Ovary (tissue), 9 donors: ENCODE results near the gene PCDHGA10. TPM values are rescaled to one million over a fixed set of nuclear protein-coding genes. Genes with fewer than 3 reads are reported as not detected.
"Not testable (repeated sequence)": the region's sequence is repeated elsewhere in the genome, so short reads cannot be mapped to it uniquely, and the experiment has no call there.

ENCODE experiments used
- DNase-seq, 5 donors: peaks; one replicate each; pipeline ENCODE4 v3.0.0-alpha.2; 2019 to 2020
- H3K27ac ChIP-seq, 2 donors: fragments of 200-600 bp; one replicate each; pipeline versions ENCODE4 v1.5.1 to v1.8.0; 2019 to 2022
- H3K27me3 ChIP-seq: fragments of 200-600 bp; one replicate; pipeline ENCODE4 v1.8.0; 2022
- H3K36me3 ChIP-seq: fragments of 200-600 bp; sonication (generic); one replicate; pipeline ENCODE4 v1.5.1; 2019
- H3K4me1 ChIP-seq: one replicate; pipeline ENCODE4 v1.8.1; 2013; ENCODE audit warnings: mild to moderate bottlenecking, moderate library complexity; ENCODE audit not compliant: insufficient read depth
- H3K4me3 ChIP-seq: fragments of 200-600 bp; sonication (generic); one replicate; pipeline ENCODE4 v1.5.1; 2017
- H3K9me3 ChIP-seq, 2 donors: fragments of 200-600 bp in 1 of 2; sonication (generic) in 1 of 2; one replicate each; pipeline versions ENCODE4 v1.5.1 to v1.8.1; 2013 to 2019; ENCODE audit warnings: mild to moderate bottlenecking in 1 of 2, moderate library complexity in 1 of 2
- CTCF ChIP-seq, 3 donors: fragments of 450-650 bp in 2 of 3; fragments of 200-600 bp in 1 of 3; IDR thresholded peaks; one replicate each; pipeline versions ENCODE4 v1.5.1 to v1.8.0; 2016 to 2022; ENCODE audit warnings: antibody characterized with exemption in 3 of 3, mild to moderate bottlenecking in 1 of 3
- EP300 ChIP-seq: sonication (generic); formaldehyde crosslinking; IDR thresholded peaks from one replicate; pipeline ENCODE4 v1.6.1; 2017; ENCODE audit warnings: antibody characterized with exemption
- POLR2A ChIP-seq: fragments of 450-650 bp; IDR thresholded peaks from one replicate; pipeline ENCODE4 v1.6.1; 2017; ENCODE audit warnings: antibody characterized with exemption, mild to moderate bottlenecking, moderate library complexity
- WGBS, 3 donors: extraction: QIAGEN DNeasy Blood & Tissue Kit in 1 of 3; methylation state at CpG; one replicate each; pipeline versions ENCODE4 v1.1.5 to v1.1.7; 2013 to 2017; 5-methylcytosine and 5-hydroxymethylcytosine counted together
- intact Hi-C, 4 donors: fragments of 100-400 bp; cut with DNase I; formaldehyde crosslinking; loops; one replicate each; pipeline versions ENCODE4 v1.11.0 to v1.15.1; 2022 to 2023
- polyA plus RNA-seq, 2 donors: library from polyadenylated mRNA; stranded (reverse); fragments of 200-250 nt in 1 of 2; fragments of 350-450 nt in 1 of 2; fragmentation: Illumina TruSeq in 1 of 2; extraction: RNeasy Lipid Tissue Mini Kit (QIAGEN cat#74804) in 1 of 2; gene quantifications; one replicate each; pipeline ENCODE4 v1.2.3, GENCODE V29; 2013 to 2014
- total RNA-seq, 7 donors: library from RNA; depleted of rRNA in 2 of 7; stranded (reverse); fragments of >200 nt in 2 of 7; fragmentation: NEBNext Ultra II Directional in 3 of 7; extraction: Animal tissue kit (Norgen Biotek cat#: 25700) in 3 of 7; gene quantifications; one replicate each; pipeline versions ENCODE4 v1.1.0 to v1.2.4, GENCODE V29; 2016 to 2023
- donor health status: DM: no; HTN: no; CAD: no; lungs with moderate emphysema.
- donor health status: DM: no; HTN: no; CAD: no.
- donor health status: Bipolar disorder and iron deficiency.
- donor health status: DM: yes; HTN: yes; CAD: no.
- donor health status: DM: no; HTN: no; CAD: no.
- donor health status: DM: yes; HTN: yes; CAD: no.

Gene PCDHGA10
- total and polyA plus RNA-seq, 9 donors, result 1.3 to 9.7 (median 6.5) TPM

- TF ChIP-seq CTCF (IDR thresholded peaks at IDR 0.05), result peak in 1 of 3 donors; percentile 37
- not testable (repeated sequence) for H3K27ac ChIP-seq, H3K27me3 ChIP-seq, H3K4me1 ChIP-seq, H3K36me3 ChIP-seq
- peak in 3 of 5 donors; percentile 43 to 57 (median 44) for DNase-seq
- peaks cover 13 to 39% of the 10 kb centered on the region in 2 donors for H3K9me3 ChIP-seq
- WGBS, 3 donors, result 5 to 7% (median 7%) methylated on average over 25 to 30 of the region's 43 CpGs
- peak within 1 kb of the TSS; percentile 11 for H3K4me3 ChIP-seq
- intact Hi-C loops, result loop anchor here in 1 of 4 donors (10.0 kb wide), 1 partner anchor 157 kb away; no protein-coding TSS in a partner anchor
These were observed 14.8 kb upstream of the PCDHGA10 start, which contains the start of gene PCDHGB5 for GRCh38 chr5:141397756-141398551. PCDHGB5 (plus strand) TSS chr5:141397947; CDS start chr5:141398128, 181 bp downstream.

- no peak overlapping the region for H3K4me3 ChIP-seq
- peaks cover 10 to 42% of the 10 kb centered on the region in 2 donors for H3K9me3 ChIP-seq
- H3K27ac ChIP-seq, result no peak overlapping the region
- H3K36me3 ChIP-seq, result no peaks in the 10 kb centered on the region
- intact Hi-C loops, result loop anchor here in 1 of 4 donors (10.0 kb wide), 1 partner anchor 156 kb away; no protein-coding TSS in a partner anchor
- H3K27me3 ChIP-seq, result no peaks in the 10 kb centered on the region
- WGBS, 3 donors, result 21 to 36% (median 26%) methylated on average over 15 of the region's 15 CpGs
- H3K4me1 ChIP-seq, result no peaks in the 10 kb centered on the region
- DNase-seq, result no peak
- TF ChIP-seq CTCF (IDR thresholded peaks at IDR 0.05) (no peak), POLR2A (no peak), EP300 (no peak)
These were observed 14.2 kb upstream of the PCDHGA10 start for GRCh38 chr5:141398608-141399007.

- Histone ChIP-seq H3K27me3 (no peaks in the 10 kb centered on the region), H3K36me3 (no peaks in the 10 kb centered on the region), H3K9me3 (peaks cover 10 to 38% of the 10 kb centered on the region in 2 donors), H3K27ac (no peak overlapping the region), H3K4me3 (no peak overlapping the region), H3K4me1 (no peaks in the 10 kb centered on the region)
- 21 to 29% (median 21%) methylated on average over 5 to 61 of the region's 61 CpGs for WGBS, 3 donors
- no peak for DNase-seq
- TF ChIP-seq EP300 (no peak), CTCF (IDR thresholded peaks at IDR 0.05) (no peak), POLR2A (no peak)
- intact Hi-C loops, result loop anchor here in 2 of 4 donors (10.0 kb wide), 1 partner anchor 155 kb away; no protein-coding TSS in a partner anchor
These were observed 13.1 kb upstream of the PCDHGA10 start for GRCh38 chr5:141399555-141400258.

- Histone ChIP-seq H3K9me3 (peaks cover 10 to 44% of the 10 kb centered on the region in 2 donors), H3K4me1 (no peaks in the 10 kb centered on the region), H3K4me3 (peak within 1 kb of the TSS; percentile 12), H3K36me3 (no peaks in the 10 kb centered on the region), H3K27me3 (no peaks in the 10 kb centered on the region), H3K27ac (no peak within 1 kb of the TSS)
- peak in 1 of 5 donors; percentile 28 for DNase-seq
- no peak for TF ChIP-seq POLR2A
- TF ChIP-seq EP300, result no peak
- TF ChIP-seq CTCF (IDR thresholded peaks at IDR 0.05), result no peak
- 12 to 16% (median 13%) methylated on average over 27 of the region's 27 CpGs for WGBS, 3 donors
- intact Hi-C loops, result loop anchor here in 1 of 4 donors (10.0 kb wide), 1 partner anchor 152 kb away; no protein-coding TSS in a partner anchor
These were observed 10.1 kb upstream of the PCDHGA10 start, which contains the start of gene PCDHGA9 for GRCh38 chr5:141402553-141403243. PCDHGA9 (plus strand) TSS chr5:141402778; CDS start chr5:141402953, 175 bp downstream.
